Transverse colon (tissue), 4 donors: ENCODE results near the gene CACFD1. TPM values are rescaled to one million over a fixed set of nuclear protein-coding genes. Genes with fewer than 3 reads are reported as not detected.

Source experiments
- DNase-seq: peaks from one replicate; pipeline ENCODE4 v3.0.0-alpha.2; 2019
- H3K27ac ChIP-seq, 4 donors: fragments of 200-600 bp; sonication (generic); 2 replicates each; pipeline ENCODE4 v1.5.1; 2016 to 2018; ENCODE audit warnings: inconsistent platforms in 4 of 4
- H3K27me3 ChIP-seq: fragments of 200-600 bp; sonication (generic); 2 replicates; pipeline ENCODE4 v1.5.1; 2017; ENCODE audit warnings: inconsistent platforms
- H3K36me3 ChIP-seq, 4 donors: fragments of 200-600 bp; sonication (generic); 2 replicates each; pipeline ENCODE4 v1.5.1; 2017 to 2019; ENCODE audit warnings: inconsistent platforms in 4 of 4
- H3K4me1 ChIP-seq, 4 donors: fragments of 200-600 bp; sonication (generic); 2 replicates each; pipeline ENCODE4 v1.5.1; 2017 to 2020; ENCODE audit warnings: inconsistent platforms in 4 of 4
- H3K4me3 ChIP-seq, 4 donors: fragments of 200-600 bp; sonication (generic); 1 replicate in 1 of 4; 2 replicates in 3 of 4; pipeline versions ENCODE4 v1.5.1 to v1.6.1; 2017 to 2019; ENCODE audit warnings: inconsistent platforms in 4 of 4
- H3K9me3 ChIP-seq, 2 donors: fragments of 200-600 bp; sonication (generic); 2 replicates each; pipeline ENCODE4 v1.5.1; 2017 to 2019; ENCODE audit warnings: inconsistent platforms in 2 of 2
- EP300 ChIP-seq: sonication (generic); formaldehyde crosslinking; IDR thresholded peaks from one replicate; pipeline ENCODE4 v1.6.1; 2017; ENCODE audit warnings: antibody characterized with exemption, low read depth
- POLR2A ChIP-seq: fragments of 450-650 bp; IDR thresholded peaks from one replicate; pipeline ENCODE4 v1.6.1; 2016; ENCODE audit warnings: antibody characterized with exemption, mild to moderate bottlenecking, moderate library complexity
- POLR2AphosphoS5 ChIP-seq, 3 donors: sonication (generic); formaldehyde crosslinking; IDR thresholded peaks; one replicate each; pipeline ENCODE4 v1.6.1; 2016; ENCODE audit warnings: antibody characterized with exemption in 3 of 3
- WGBS, 2 donors: methylation state at CpG; one replicate each; pipeline ENCODE4 v1.1.5; 2018; ENCODE audit warnings: low coverage in 1 of 2; 5-methylcytosine and 5-hydroxymethylcytosine counted together
- in situ Hi-C, 4 donors: fragments of 200-750 bp; cut with MboI; loops; one replicate each; pipeline versions ENCODE4 v1.15.0 to v1.15.1; 2017; ENCODE audit warnings: low sequenced_read_pairs in 3 of 4, low pct_ligation_motif_present in 1 of 4, low pct_unique_long_range_greater_than_20kb in 1 of 4
- intact Hi-C: fragments of 100-400 bp; cut with DNase I; formaldehyde crosslinking; loops from one replicate; pipeline ENCODE4 v1.15.1; 2023; ENCODE audit warnings: low total_unique reads
- total RNA-seq, 4 donors: library from RNA; depleted of rRNA; stranded (reverse); fragments of >200 nt; gene quantifications; one replicate each; pipeline ENCODE4 v1.1.0, GENCODE V29; 2016
- TF ChIP-seq, protein P1 (sequence below), 5 experiments: fragments of 200-600 bp in 3 of 5; fragments of 450-650 bp in 2 of 5; sonication (generic) in 3 of 5; IDR thresholded peaks; 1 replicate in 2 of 5; 2 replicates in 3 of 5; pipeline ENCODE4 v1.5.1; 2016 to 2017; ENCODE audit warnings: antibody characterized with exemption in 5 of 5, inconsistent platforms in 3 of 5, mild to moderate bottlenecking in 2 of 5, moderate library complexity in 1 of 5

CACFD1 gene
- total RNA-seq, 4 donors from 2014 or later = 44.6 to 153 (median 80.0) TPM

DNA sequence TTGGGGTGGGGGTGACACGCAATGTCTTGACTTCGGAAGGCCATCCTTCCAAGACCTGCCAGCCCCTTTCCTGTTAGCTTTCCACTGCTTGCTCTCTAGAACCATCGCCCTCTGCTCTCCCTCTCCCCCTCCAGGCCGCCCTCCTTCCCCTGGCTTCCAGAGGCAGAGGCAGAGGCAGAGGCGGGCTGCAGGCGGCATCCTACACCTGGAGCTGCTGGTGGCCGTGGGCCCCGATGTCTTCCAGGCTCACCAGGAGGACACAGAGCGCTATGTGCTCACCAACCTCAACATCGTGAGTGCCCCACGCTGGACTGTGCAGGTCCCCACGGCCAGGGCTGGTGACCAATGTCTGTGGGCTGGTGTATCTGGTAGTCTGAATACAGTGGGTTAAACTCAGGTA lies 35.6 kb upstream of the CACFD1 start:
- no peak overlapping the region for H3K4me3 ChIP-seq
- H3K36me3 ChIP-seq = no peaks in the 10 kb centered on the region
- peaks cover 4 to 29% (median 17%) of the 10 kb centered on the region in 4 donors for H3K4me1 ChIP-seq
- H3K27ac ChIP-seq = no peak overlapping the region
- in situ Hi-C loops = no loop called here
- intact Hi-C loops = no loop called here
- 95 to 100% methylated on average over 2 to 12 of the region's 12 CpGs for WGBS, 2 donors
- TF ChIP-seq, protein P1, sequence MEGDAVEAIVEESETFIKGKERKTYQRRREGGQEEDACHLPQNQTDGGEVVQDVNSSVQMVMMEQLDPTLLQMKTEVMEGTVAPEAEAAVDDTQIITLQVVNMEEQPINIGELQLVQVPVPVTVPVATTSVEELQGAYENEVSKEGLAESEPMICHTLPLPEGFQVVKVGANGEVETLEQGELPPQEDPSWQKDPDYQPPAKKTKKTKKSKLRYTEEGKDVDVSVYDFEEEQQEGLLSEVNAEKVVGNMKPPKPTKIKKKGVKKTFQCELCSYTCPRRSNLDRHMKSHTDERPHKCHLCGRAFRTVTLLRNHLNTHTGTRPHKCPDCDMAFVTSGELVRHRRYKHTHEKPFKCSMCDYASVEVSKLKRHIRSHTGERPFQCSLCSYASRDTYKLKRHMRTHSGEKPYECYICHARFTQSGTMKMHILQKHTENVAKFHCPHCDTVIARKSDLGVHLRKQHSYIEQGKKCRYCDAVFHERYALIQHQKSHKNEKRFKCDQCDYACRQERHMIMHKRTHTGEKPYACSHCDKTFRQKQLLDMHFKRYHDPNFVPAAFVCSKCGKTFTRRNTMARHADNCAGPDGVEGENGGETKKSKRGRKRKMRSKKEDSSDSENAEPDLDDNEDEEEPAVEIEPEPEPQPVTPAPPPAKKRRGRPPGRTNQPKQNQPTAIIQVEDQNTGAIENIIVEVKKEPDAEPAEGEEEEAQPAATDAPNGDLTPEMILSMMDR (IDR thresholded peaks at IDR 0.05) = no peak
- no peak for TF ChIP-seq POLR2A
- no peak for TF ChIP-seq POLR2AphosphoS5 (IDR thresholded peaks at IDR 0.05)
- TF ChIP-seq EP300 = no peak
- peaks cover 21% of the 10 kb centered on the region for H3K27me3 ChIP-seq
- no peak for DNase-seq
- no peaks in the 10 kb centered on the region for H3K9me3 ChIP-seq

DNA sequence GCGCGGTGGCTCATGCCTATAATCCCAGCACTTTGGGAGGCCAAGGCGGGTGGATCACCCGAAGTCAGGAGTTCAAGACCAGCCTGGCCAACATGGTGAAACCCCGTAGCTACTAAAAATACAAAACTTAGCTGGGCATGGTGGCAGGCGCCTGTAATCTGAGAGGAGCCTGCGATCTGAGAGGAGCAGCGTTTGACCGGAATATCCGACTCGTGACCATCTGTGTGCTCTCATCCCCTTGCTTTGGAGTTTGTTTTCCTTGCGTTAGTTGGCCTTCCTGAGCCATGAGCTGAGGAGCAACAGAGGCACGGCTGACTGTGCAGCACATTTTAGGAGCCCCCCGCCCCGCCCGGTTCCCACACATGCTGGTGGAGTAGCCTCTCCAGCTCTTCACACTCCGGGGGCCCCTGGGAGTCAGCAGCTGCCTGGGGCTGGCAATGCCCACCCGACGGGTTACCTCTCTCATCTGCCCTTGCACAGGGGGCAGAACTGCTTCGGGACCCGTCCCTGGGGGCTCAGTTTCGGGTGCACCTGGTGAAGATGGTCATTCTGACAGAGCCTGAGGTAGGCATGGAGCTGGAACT lies 34.6 kb upstream of the CACFD1 start:
- Histone ChIP-seq H3K9me3 (no peaks in the 10 kb centered on the region), H3K4me3 (no peak overlapping the region), H3K4me1 (peaks cover 4 to 21% (median 15%) of the 10 kb centered on the region in 4 donors), H3K27me3 (peaks cover 28% of the 10 kb centered on the region), H3K36me3 (no peaks in the 10 kb centered on the region), H3K27ac (no peak overlapping the region)
- in situ Hi-C loops = no loop called here
- intact Hi-C loops = no loop called here
- WGBS, 2 donors = 70 to 91% methylated on average over 2 to 22 of the region's 22 CpGs
- TF ChIP-seq EP300 (no peak), POLR2AphosphoS5 (IDR thresholded peaks at IDR 0.05) (no peak), POLR2A (no peak)
- TF ChIP-seq, protein P1 (IDR thresholded peaks at IDR 0.05) = no peak
- no peak for DNase-seq

DNA sequence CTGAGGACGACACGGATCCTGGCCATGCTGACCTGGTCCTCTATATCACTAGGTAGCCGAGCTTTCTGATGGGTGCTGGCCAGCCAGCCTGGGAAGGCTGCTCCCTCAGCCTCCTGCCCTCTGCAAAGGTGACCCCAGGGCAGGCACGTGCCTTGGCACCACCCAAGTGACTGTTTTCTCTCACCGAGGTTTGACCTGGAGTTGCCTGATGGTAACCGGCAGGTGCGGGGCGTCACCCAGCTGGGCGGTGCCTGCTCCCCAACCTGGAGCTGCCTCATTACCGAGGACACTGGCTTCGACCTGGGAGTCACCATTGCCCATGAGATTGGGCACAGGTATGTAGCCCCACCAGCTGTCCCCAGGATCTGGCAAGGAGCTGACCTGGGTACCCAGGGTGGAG lies 33.8 kb upstream of the CACFD1 start:
- Histone ChIP-seq H3K4me3 (no peak overlapping the region), H3K27ac (no peak overlapping the region), H3K9me3 (no peaks in the 10 kb centered on the region), H3K27me3 (peaks cover 28% of the 10 kb centered on the region), H3K36me3 (no peaks in the 10 kb centered on the region), H3K4me1 (peaks cover 4 to 18% (median 15%) of the 10 kb centered on the region in 4 donors)
- intact Hi-C loops = no loop called here
- in situ Hi-C loops = no loop called here
- TF ChIP-seq POLR2AphosphoS5 (IDR thresholded peaks at IDR 0.05) (no peak), POLR2A (no peak), EP300 (no peak)
- TF ChIP-seq, protein P1 (IDR thresholded peaks at IDR 0.05) = no peak
- peak; percentile 37 for DNase-seq
- 44% methylated on average over 11 of the region's 11 CpGs; no CpG with 5 or more reads in 1 of the 2 donors for WGBS, 2 donors

DNA sequence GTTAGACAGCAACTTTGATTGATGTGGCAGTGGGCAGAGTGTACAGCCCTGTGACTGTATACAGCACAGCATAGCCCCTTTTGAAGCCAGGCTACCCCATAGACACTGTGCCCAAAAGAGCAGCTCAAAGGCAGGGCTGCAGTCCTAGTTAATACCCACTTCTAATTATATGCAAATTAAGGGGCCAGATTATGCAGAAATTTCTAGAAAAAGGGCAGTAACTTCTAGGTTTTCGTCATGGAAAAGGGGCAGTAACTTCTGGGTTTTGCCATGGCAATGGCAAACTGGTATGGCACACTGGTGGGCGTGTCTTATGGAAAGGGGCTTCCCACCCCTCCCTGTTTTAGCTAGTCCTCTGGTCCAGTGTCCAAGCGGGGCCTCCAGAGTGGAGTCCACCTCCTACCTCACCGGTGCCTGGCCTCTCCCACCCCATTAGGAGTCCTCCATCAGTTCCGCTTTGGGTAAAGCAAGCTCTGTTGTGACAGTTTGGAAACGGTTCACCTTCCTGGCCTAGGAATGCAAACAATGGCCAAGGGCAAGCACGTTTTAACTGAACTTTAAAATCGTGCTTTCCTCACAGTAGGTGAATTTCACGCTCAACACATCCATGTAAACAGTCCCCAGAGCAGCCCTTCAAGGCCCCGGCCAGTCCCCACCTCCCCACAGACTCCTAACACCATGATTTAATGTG lies 32.0 kb upstream of the CACFD1 start:
- no peaks in the 10 kb centered on the region for H3K9me3 ChIP-seq
- WGBS, 2 donors = 62% methylated on average over 10 of the region's 10 CpGs; no CpG with 5 or more reads in 1 of the 2 donors

More for the DNA sequence above, 32.0 kb upstream of the CACFD1 start:
- in situ Hi-C loops = no loop called here
- H3K27me3 ChIP-seq = peaks cover 28% of the 10 kb centered on the region
- TF ChIP-seq, protein P1 (IDR thresholded peaks at IDR 0.05) = no peak
- TF ChIP-seq EP300 = no peak
- TF ChIP-seq POLR2AphosphoS5 (IDR thresholded peaks at IDR 0.05) = no peak
- no peak overlapping the region for H3K27ac ChIP-seq
- peak overlapping the region in 1 of 4 donors; percentile 44 for H3K4me3 ChIP-seq
- DNase-seq = no peak
- H3K36me3 ChIP-seq = no peaks in the 10 kb centered on the region
- intact Hi-C loops = no loop called here
- H3K4me1 ChIP-seq = peaks cover 4 to 15% (median 15%) of the 10 kb centered on the region in 4 donors
